ENCODE data around the gene ARHGAP31.

GRCh38 chr3:119347036-119347435 is 52.9 kb downstream of the ARHGAP31 start:
- TF ChIP-seq POLR2A (IDR thresholded peaks at IDR 0.05; ENCODE audit: low read length) (no peak), GATA1 (IDR thresholded peaks at IDR 0.05; ENCODE audit: low read depth, low read length) (no peak)
